NCI-H1092 treated with DMSO at 0.1 percent for 48 hours (cell line): ENCODE measurements around the gene PLB1.

ENCODE experiments used
- DNase-seq: peaks from one replicate; lab custom pipeline; 2025; lab: John Stamatoyannopoulos, UW

Gene PLB1

DNA sequence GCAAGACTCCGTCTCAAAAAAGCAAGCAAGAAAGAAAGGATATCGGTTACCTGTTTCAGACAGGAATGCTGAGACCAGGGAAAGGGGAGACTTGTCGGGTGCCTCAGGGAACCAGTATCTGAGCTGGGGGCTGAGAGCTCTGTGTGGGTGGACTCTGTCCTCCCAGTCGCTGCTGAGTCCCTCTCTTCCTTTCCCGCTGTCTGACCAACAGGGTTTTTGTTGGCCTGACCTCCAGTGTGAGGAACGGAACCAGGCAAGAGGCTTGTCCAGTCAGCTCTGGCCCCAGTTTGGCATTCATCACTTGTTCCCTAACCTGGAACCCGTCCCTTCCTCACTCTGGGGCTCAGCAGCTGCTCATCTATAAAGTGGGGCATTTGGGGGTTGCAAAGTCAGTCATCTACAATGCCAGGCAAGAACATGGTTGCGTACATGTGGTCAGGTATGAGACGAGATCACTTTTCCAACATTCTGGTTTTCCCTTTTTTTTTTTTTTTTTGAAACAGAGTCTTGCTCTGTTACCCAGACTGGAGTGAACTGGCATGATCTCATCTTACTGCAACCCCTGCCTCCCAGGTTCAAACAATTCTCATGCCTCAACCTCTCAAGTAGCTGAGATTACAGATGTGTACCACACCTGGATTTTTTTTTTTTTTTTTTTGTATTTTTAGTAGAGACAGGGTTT is 116.4 kb downstream of the PLB1 start:
- no peak for DNase-seq

- DNase-seq = no peak
These were observed 117.3 kb downstream of the PLB1 start for GRCh38 chr2:28613186-28613585.

GRCh38 chr2:28613633-28614501 is 118.0 kb downstream of the PLB1 start:
- DNase-seq = no peak

DNA sequence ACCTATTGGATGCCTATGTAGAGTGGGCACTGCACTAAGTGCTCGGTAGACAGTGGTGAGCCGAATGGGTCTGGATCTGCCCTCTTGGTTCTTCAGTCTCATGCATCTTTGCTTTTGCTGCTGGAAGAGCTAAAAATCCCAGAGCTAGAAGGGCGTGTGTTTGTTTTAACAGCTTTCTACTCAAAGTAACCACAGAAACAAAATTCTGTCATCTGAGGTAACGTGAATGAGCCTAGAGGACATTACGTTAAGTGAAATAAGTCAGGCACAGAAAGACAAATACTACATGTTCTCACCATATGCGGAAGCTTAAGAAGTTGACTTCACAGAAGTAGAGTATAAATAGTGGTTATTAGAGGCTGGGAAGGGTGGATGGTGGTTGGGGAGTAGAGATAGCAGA is 119.8 kb downstream of the PLB1 start:
- DNase-seq = no peak

GRCh38 chr2:28616396-28616999 is 120.6 kb downstream of the PLB1 start:
- DNase-seq = no peak

DNA sequence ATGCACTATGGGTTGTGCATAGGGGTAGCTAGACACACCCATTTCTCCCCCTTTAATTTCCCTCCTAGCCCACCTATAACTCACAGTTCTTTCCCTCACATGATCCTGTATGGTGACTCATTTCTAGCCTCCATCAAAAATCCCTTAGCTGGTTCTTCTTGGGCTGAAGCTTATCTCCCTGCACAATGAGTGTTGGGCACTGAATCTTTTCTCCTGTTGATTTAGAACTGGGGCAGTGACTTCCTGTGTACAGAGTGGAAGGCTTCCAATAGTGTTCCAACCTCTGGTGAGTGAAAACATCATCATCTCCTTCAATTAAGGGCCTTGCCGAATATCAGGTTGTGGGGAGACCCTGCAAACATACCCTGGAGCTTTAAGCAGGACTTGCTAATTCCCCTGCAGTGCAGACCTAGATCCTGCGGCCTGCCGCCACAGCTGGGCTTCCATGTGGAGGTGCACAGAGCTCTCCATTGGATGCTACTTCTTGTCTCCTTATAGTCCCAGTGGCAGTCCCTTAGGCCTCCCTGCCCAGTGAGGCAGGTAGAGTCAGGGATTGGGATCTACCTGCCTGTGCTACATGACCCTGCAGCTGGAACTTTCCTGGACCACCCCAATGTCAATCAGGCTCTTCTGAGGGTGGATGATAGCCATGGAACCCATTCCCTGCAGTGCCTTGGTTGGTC is 121.8 kb downstream of the PLB1 start:
- no peak for DNase-seq

- no peak for DNase-seq
These were observed 122.6 kb downstream of the PLB1 start for GRCh38 chr2:28618221-28619141.

DNA sequence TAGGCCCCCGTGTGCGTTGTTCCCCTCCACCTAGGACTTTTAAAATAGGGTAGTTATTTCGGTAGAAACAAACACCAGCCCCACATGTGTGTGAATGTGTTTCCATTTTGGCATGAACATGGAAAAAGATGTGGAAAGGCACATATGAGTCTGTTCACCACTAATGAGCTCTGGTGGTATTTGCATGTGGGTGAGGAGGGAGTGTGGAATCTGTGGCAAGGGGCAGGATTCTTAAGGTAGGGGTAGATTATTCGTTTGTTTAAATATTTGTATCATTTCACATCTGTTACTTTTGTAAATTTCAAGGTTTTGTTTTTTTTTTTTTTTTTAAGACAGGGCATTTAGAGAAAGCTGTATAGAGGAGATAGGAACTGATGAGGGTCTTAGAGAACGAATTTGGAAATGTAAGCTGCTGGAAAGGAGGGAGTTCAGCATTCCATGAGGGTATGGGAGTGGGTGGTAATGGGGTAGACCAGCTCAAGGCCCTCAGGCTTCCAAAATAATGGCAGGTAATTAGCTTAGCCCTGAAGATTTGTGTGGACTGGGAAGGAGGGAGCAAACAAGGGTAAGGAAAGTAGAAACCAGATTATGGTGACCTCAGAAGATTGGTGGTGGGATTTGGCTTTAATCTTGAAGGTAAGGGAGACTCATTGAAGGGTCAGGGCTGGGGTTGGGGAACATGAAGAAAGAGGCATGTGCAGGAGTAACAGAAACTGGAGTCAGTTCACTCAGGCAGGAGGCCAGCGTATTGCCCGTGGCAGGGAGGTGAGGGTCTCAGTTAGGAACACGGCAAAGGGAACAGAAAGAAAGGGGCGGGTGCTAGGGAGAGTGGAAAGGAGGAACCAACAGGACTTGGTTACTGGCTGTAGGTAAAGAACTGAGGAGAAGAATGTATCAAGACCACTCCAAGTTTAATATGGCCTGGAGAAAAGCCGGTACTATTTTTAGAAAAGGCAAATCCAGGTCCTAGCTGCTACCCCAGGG is 123.6 kb downstream of the PLB1 start:
- no peak for DNase-seq

DNA sequence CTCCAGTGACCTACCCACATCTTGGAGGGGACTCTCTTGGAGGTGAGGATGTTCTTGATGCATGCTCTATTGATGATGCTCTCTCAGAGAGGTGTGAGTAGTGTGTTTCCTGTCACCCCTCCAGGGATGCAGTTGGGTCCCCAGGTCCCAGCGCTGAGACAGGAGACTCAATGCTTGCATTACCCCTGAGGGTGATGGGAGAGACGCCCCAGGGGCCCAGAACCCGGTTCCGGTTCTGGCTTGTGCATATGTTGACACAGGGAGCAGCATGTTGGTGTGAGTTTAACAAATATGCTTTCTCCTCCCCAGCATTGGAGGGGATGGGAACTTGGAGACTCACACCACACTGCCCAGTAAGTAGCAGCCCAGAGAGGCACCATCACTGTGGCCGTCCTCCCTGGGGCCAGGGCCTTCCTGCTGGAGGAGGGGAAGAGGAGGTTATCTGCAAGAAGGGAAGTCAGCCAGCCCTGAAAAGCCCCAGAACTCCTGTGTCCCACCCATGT is 124.5 kb downstream of the PLB1 start:
- DNase-seq = no peak

GRCh38 chr2:28620801-28621171 is 124.9 kb downstream of the PLB1 start:
- no peak for DNase-seq

DNA sequence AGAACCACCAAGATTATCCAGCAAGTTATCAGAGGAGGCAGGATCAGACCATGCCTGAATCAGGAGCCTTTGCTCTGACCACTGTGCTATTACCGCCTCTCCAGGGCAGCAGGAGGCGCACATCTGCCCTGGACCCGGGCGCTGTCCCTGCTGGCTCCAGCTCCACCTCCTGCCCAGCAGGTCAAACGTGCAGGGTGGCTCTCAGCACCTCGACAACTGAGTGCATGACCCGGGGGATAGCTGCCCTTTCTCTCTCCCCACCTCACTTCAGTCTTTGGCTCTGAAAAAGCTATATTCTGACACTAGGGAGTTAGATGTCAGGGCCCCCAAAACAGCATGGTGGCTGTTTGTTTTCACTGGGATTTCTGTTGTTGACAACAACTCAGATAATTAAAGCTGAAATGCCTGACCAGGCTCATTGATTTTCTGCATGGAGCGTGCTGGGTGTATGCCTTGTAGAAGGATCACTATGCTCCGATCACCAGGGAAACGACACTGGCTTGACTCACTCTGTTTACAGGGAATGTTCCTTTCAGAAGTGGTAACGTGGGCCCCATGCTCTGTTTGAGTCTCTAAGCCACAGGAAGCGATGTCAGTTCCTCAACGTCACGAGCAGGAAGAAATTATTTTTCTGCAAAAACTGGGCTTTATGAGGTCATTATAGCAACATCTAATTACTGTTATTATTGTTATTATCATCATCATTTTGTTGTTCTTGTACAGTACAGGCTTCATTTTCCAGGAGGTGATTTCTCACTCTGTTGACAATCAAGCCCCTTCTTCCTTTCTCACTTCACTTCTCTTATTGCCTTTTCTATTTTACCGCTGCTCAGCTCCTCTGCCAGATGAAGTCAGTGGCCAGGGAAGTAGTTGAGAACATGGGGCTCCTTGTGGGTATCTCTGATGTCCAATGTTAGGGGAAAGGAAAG is 125.6 kb downstream of the PLB1 start:
- peak; percentile 76 for DNase-seq

GRCh38 chr2:28622101-28622499 is 126.2 kb downstream of the PLB1 start:
- no peak for DNase-seq

- DNase-seq = no peak
These were observed 127.9 kb downstream of the PLB1 start for GRCh38 chr2:28623582-28624405.

DNA sequence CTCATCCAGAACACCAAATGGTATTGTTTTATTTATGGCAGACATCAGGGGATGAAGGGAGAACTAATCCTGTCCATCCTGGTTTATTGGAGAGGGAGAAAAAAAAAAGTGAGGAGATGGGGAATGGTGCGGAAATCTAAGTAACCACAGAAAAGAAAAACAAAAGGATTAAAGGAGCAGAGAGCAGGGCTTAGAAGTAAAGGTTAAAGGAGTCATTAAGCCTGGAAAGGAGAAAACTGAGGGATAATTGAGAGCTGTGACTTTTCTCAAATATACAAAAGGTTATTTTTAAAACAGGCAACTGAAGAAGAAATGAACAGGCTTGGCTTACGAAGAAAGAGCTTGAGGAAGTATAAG is 128.6 kb downstream of the PLB1 start:
- DNase-seq = no peak

GRCh38 chr2:28624793-28625701 is 129.2 kb downstream of the PLB1 start:
- no peak for DNase-seq

DNA sequence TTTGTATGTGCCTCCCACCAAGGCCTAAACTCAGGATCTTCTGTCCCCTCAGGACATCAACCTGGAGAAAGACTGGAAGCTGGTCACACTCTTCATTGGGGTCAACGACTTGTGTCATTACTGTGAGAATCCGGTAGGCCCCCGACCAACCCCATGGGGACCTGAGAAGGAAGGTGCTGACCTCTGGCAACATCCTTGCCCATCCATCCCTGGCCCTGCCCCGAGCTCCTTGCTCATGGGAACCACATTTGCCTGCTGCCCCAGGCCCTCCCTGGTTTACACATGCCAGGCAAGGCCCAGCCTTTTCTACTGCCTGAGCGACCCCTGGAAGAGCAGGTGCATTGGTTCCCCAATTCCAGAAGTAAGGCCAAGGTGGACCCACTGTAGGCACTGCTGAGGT is 130.5 kb downstream of the PLB1 start:
- no peak for DNase-seq

GRCh38 chr2:28626891-28627421 is 131.1 kb downstream of the PLB1 start:
- no peak for DNase-seq
